Caco-2 (cell line): Measurements from ENCODE around the gene UGCG. TPM values are rescaled to one million over a fixed set of nuclear protein-coding genes. Genes with fewer than 3 reads are reported as not detected.
"Not testable (repeated sequence)": the region's sequence is repeated elsewhere in the genome, so short reads cannot be mapped to it uniquely, and the experiment has no call there.

Experiments used
- BruUV-seq: library from RNA; stranded (reverse); fragments of 400-500 nt; replicated peaks from 2 replicates; lab custom pipeline; 2021; lab: Mats Ljungman, UMichigan
- CTCF ChIA-PET: fragments of 300-600 bp; sonication (Branson Sonifier 250); formaldehyde crosslinking; loops from one replicate; lab custom pipeline; 2022; ENCODE audit warnings: antibody characterized with exemption; lab: Charles Lee
- POLR2A ChIA-PET: fragments of 300-600 bp; sonication (Branson Sonifier 250); formaldehyde crosslinking; loops from one replicate; lab custom pipeline; 2022; ENCODE audit warnings: antibody characterized with exemption; lab: Charles Lee
- DNase-seq, 2 experiments: peaks; one replicate each; pipeline versions ENCODE4 v3.0.0 to v3.0.0-alpha.2; 2020 to 2022
- H3K27me3 ChIP-seq: replicated peaks from 2 replicates; pipeline ENCODE4 v1.6.0; 2011; ENCODE audit warnings: low read length; ENCODE audit not compliant: control insufficient read depth, insufficient read depth
- H3K36me3 ChIP-seq: 2 replicates; pipeline ENCODE4 v1.5.1; 2011; ENCODE audit warnings: low read length; ENCODE audit not compliant: control insufficient read depth, insufficient read depth
- H3K4me1 ChIP-seq: fragments of 250-450 bp; sonication (Bioruptor Pico); 2 replicates; pipeline ENCODE4 v1.5.1; 2020; ENCODE audit warnings: mild to moderate bottlenecking
- H3K4me3 ChIP-seq: 2 replicates; pipeline ENCODE4 v1.5.1; 2011; ENCODE audit warnings: low read depth, mild to moderate bottlenecking, control low read depth, low read length
- H3K9me3 ChIP-seq: fragments of 250-450 bp; sonication (Bioruptor Pico); 2 replicates; pipeline ENCODE4 v1.5.1; 2020; ENCODE audit warnings: mild to moderate bottlenecking, moderate library complexity
- H3K27ac Mint-ChIP-seq: one replicate; pipeline ENCODE4 v1.8.0; 2022; ENCODE audit warnings: mixed read lengths; ENCODE audit not compliant: unreplicated experiment
- H3K27me3 Mint-ChIP-seq: one replicate; pipeline ENCODE4 v1.8.0; 2022; ENCODE audit warnings: mixed read lengths; ENCODE audit not compliant: insufficient read depth, unreplicated experiment
- H3K36me3 Mint-ChIP-seq: one replicate; pipeline ENCODE4 v1.8.0; 2022; ENCODE audit warnings: mild to moderate bottlenecking, mixed read lengths; ENCODE audit not compliant: insufficient read depth, unreplicated experiment
- H3K4me1 Mint-ChIP-seq: one replicate; pipeline ENCODE4 v1.8.0; 2022; ENCODE audit warnings: low read depth, mixed read lengths; ENCODE audit not compliant: unreplicated experiment
- H3K4me3 Mint-ChIP-seq: one replicate; pipeline ENCODE4 v1.8.0; 2022; ENCODE audit warnings: mild to moderate bottlenecking, moderate library complexity, mixed read lengths; ENCODE audit not compliant: unreplicated experiment
- H3K9me3 Mint-ChIP-seq: one replicate; pipeline ENCODE4 v1.8.0; 2022; ENCODE audit warnings: mixed read lengths; ENCODE audit not compliant: unreplicated experiment
- intact Hi-C: fragments of 100-400 bp; cut with micrococcal nuclease; formaldehyde crosslinking; loops from one replicate; pipeline ENCODE4 v1.10.0; 2022; ENCODE audit not compliant: unreplicated experiment
- total RNA-seq: library from RNA; stranded (reverse); gene quantifications from 2 replicates; pipeline ENCODE4 v1.2.3, GENCODE V29; 2022
- TF ChIP-seq, protein P1 (sequence below), 2 experiments: fragments of 200-600 bp in 1 of 2; IDR thresholded peaks; 1 replicate in 1 of 2; 2 replicates in 1 of 2; pipeline versions ENCODE4 v1.5.1 to v1.8.0; 2011 to 2022; ENCODE audit warnings: antibody characterized with exemption in 1 of 2, control low read depth in 1 of 2, inconsistent platforms in 1 of 2, low read depth in 1 of 2, low read length in 1 of 2, mild to moderate bottlenecking in 1 of 2, moderate library complexity in 1 of 2; ENCODE audit not compliant: insufficient read depth in 1 of 2, severe bottlenecking in 1 of 2, unreplicated experiment in 1 of 2

Gene UGCG
- total RNA-seq, 1 experiment from 2014 or later = 26.7 TPM

DNA sequence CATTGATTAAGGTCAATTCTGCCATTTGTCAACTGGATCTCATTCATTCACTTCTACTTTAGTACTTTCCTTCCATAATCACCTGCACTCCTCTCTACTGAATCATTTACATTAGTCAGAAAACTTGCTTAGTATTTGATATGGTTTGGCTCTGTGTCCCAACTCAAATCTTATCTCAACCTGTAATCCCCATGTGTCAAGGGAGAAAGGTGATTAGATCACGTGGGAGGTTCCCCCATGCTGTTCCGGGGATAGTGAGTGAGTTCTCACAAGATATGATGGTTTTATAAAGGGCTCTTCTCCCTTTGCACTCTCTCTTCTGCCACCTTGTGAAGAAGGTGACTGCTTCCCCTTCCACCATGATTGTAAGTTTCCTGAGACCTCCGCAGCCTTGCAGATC is 23.7 kb upstream of the UGCG start:
- TF ChIP-seq, protein P1, sequence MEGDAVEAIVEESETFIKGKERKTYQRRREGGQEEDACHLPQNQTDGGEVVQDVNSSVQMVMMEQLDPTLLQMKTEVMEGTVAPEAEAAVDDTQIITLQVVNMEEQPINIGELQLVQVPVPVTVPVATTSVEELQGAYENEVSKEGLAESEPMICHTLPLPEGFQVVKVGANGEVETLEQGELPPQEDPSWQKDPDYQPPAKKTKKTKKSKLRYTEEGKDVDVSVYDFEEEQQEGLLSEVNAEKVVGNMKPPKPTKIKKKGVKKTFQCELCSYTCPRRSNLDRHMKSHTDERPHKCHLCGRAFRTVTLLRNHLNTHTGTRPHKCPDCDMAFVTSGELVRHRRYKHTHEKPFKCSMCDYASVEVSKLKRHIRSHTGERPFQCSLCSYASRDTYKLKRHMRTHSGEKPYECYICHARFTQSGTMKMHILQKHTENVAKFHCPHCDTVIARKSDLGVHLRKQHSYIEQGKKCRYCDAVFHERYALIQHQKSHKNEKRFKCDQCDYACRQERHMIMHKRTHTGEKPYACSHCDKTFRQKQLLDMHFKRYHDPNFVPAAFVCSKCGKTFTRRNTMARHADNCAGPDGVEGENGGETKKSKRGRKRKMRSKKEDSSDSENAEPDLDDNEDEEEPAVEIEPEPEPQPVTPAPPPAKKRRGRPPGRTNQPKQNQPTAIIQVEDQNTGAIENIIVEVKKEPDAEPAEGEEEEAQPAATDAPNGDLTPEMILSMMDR (IDR thresholded peaks at IDR 0.05; ENCODE audit: insufficient read depth in 1 of 2, low read depth in 1 of 2, low read length in 1 of 2, severe bottlenecking in 1 of 2, unreplicated experiment in 1 of 2) = no peak
- BruUV-seq = no TSS peak
- H3K9me3 ChIP-seq = peaks cover 4% of the 10 kb centered on the region; the same call in 1 of the 2 replicates
- Mint-ChIP-seq H3K27me3 (no peaks in the 10 kb centered on the region), H3K27ac (peak overlapping the region; percentile 34), H3K4me3 (no peak overlapping the region), H3K9me3 (no peaks in the 10 kb centered on the region), H3K36me3 (no peaks in the 10 kb centered on the region), H3K4me1 (peaks cover 44% of the 10 kb centered on the region)
- no peaks in the 10 kb centered on the region for H3K27me3 ChIP-seq
- no peak for DNase-seq
- no peak overlapping the region for H3K4me3 ChIP-seq
- intact Hi-C loops = no loop called here
- CTCF ChIA-PET = no interaction called here
- peaks cover 58% of the 10 kb centered on the region for H3K4me1 ChIP-seq
- H3K36me3 ChIP-seq = no peaks in the 10 kb centered on the region
- POLR2A ChIA-PET = no interaction called here

DNA sequence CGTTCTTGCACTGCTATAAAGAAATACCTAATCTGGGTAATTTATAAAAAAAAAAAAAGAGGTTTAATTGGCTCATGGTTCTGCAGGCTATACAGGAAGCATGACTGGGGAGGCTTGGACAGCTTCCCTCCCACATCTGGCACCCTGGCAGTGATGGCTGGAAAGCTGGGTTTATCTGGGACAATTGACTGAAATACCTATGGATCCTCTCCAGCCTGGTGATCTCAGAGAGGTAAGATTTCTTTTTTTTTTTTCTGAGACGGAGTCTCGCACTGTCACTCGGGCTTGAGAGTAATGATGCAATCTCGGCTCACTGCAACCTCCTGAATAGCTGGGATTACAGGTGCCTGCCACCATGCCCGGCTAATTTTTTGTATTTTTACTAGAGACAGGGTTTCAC is 22.7 kb upstream of the UGCG start:
- Mint-ChIP-seq H3K27ac (no peak overlapping the region), H3K9me3 (no peaks in the 10 kb centered on the region), H3K4me1 (peaks cover 46% of the 10 kb centered on the region), H3K4me3 (no peak overlapping the region), H3K36me3 (no peaks in the 10 kb centered on the region), H3K27me3 (no peaks in the 10 kb centered on the region)
- Histone ChIP-seq H3K4me1 (peaks cover 65% of the 10 kb centered on the region), H3K27me3 (no peaks in the 10 kb centered on the region), H3K4me3 (no peak overlapping the region), H3K36me3 (no peaks in the 10 kb centered on the region), H3K9me3 (peaks cover 4% of the 10 kb centered on the region; the same call in 1 of the 2 replicates)
- ChIA-PET POLR2A (no interaction called here), CTCF (no interaction called here)
- no TSS peak for BruUV-seq
- DNase-seq = no peak
- intact Hi-C loops = no loop called here
- TF ChIP-seq, protein P1 (IDR thresholded peaks at IDR 0.05; ENCODE audit: insufficient read depth in 1 of 2, low read depth in 1 of 2, low read length in 1 of 2, severe bottlenecking in 1 of 2, unreplicated experiment in 1 of 2) = no peak

DNA sequence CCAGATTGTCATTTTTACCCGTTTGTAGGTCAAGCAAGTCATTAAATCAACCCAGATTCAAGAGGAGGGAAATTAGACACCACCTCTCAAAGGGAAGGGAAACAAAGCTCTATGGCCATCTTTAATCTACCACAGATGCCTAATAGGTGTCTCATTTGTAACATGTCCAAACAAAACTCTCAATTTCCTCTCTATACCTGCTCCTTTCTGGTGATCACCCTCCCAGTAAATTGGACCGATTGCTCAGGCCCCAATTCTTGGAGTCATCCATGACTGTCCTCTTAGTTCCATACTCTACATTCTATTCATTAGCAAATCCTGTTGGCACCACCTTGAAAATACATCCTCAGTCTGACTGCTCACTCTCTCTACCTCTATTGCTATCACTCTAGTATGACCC is 22.1 kb upstream of the UGCG start:
- Mint-ChIP-seq H3K27ac (peak overlapping the region; percentile 72), H3K4me3 (no peak overlapping the region), H3K36me3 (no peaks in the 10 kb centered on the region), H3K9me3 (no peaks in the 10 kb centered on the region), H3K27me3 (no peaks in the 10 kb centered on the region), H3K4me1 (peaks cover 51% of the 10 kb centered on the region)
- no TSS peak for BruUV-seq
- intact Hi-C loops = no loop called here
- Histone ChIP-seq H3K9me3 (peaks cover 4% of the 10 kb centered on the region; the same call in 1 of the 2 replicates), H3K4me1 (peaks cover 71% of the 10 kb centered on the region), H3K4me3 (no peak overlapping the region), H3K36me3 (no peaks in the 10 kb centered on the region), H3K27me3 (no peaks in the 10 kb centered on the region)
- ChIA-PET POLR2A (no interaction called here), CTCF (no interaction called here)
- no peak for DNase-seq
- TF ChIP-seq, protein P1 (IDR thresholded peaks at IDR 0.05; ENCODE audit: insufficient read depth in 1 of 2, low read depth in 1 of 2, low read length in 1 of 2, severe bottlenecking in 1 of 2, unreplicated experiment in 1 of 2) = no peak

DNA sequence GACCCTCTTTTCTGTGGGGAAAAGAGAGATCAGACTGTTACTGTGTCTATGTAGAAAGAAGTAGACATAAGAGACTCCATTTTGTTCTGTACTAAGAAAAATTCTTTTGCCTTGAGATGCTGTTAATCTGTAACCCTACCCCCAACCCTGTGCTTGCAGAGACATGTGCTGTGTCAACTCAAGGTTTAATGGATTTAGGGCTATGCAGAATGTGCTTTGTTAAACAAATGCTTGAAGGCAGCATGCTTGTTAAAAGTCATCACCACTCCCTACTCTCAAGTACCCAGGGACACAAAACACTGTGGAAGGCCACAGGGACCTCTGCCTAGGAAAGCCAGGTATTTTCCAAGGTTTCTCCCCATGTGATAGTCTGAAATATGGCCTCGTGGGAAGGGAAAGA is 21.3 kb upstream of the UGCG start:
- H3K36me3 ChIP-seq, H3K27me3 ChIP-seq, H3K4me3 Mint-ChIP-seq, POLR2A ChIA-PET, CTCF ChIA-PET, H3K9me3 ChIP-seq, BruUV-seq, H3K9me3 Mint-ChIP-seq, H3K27me3 Mint-ChIP-seq, H3K4me3 ChIP-seq, H3K36me3 Mint-ChIP-seq: not testable (repeated sequence)
- H3K4me1 Mint-ChIP-seq = peaks cover 51% of the 10 kb centered on the region
- intact Hi-C loops = loop anchor here (1.0 kb wide), 1 partner anchor 17 kb away; no protein-coding TSS in a partner anchor
- peaks cover 75% of the 10 kb centered on the region for H3K4me1 ChIP-seq
- DNase-seq = peak; percentile 55 to 74
- peak overlapping the region; percentile 72 for H3K27ac Mint-ChIP-seq

DNA sequence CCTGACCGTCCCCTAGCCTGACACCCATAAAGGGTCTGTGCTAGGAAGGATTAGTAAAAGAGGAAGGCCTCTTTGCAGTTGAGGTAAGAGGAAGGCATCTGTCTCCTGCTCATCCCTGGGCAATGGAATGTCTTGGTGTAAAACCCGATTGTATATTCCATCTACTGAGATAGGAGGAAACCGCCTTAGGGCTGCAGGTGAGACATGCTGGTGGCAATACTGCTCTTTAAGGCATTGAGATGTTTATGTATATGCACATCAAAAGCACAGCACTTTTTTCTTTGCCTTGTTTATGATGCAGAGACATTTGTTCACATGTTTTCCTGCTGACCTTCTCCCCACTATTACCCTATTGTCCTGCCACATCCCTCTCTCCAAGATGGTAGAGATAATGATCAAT is 20.9 kb upstream of the UGCG start:
- POLR2A ChIA-PET, BruUV-seq, H3K27me3 Mint-ChIP-seq, H3K4me3 ChIP-seq, H3K4me3 Mint-ChIP-seq, H3K9me3 Mint-ChIP-seq, H3K27me3 ChIP-seq, H3K36me3 Mint-ChIP-seq, H3K36me3 ChIP-seq, CTCF ChIA-PET, H3K9me3 ChIP-seq: not testable (repeated sequence)
- peak; percentile 25 to 45 for DNase-seq
- H3K4me1 ChIP-seq = peaks cover 75% of the 10 kb centered on the region
- Mint-ChIP-seq H3K27ac (peak overlapping the region; percentile 72), H3K4me1 (peaks cover 51% of the 10 kb centered on the region)
- intact Hi-C loops = loop anchor here (1.0 kb wide), 1 partner anchor 17 kb away; no protein-coding TSS in a partner anchor
